HepG2 (cell line): ENCODE data around the gene ABL2. TPM values are rescaled to one million over a fixed set of nuclear protein-coding genes. Genes with fewer than 3 reads are reported as not detected.

Experiments
- GFI1 ChIP-seq: sonication (generic); formaldehyde crosslinking; IDR thresholded peaks from 2 replicates; pipeline ENCODE4 v1.5.0; 2020; ENCODE audit warnings: missing genetic modification reagents, mild to moderate bottlenecking, borderline replicate concordance
- MED1 ChIP-seq: sonication (generic); formaldehyde crosslinking; IDR thresholded peaks from 2 replicates; pipeline ENCODE4 v1.4.0; 2020; ENCODE audit warnings: missing genetic modification reagents
- MNT ChIP-seq: fragments of 450-650 bp; IDR thresholded peaks from 2 replicates; pipeline ENCODE4 v1.6.1; 2016
- MTERF4 ChIP-seq: sonication (generic); formaldehyde crosslinking; IDR thresholded peaks from 2 replicates; pipeline ENCODE4 v1.8.0; 2023; ENCODE audit warnings: mild to moderate bottlenecking, missing genetic modification reagents
- NCOR1 ChIP-seq: fragments of 200-600 bp; sonication (generic); IDR thresholded peaks from 2 replicates; pipeline ENCODE4 v1.7.0; 2017; ENCODE audit warnings: antibody characterized with exemption, low read length, borderline replicate concordance
- POLR2G ChIP-seq: fragments of 200-400 bp; formaldehyde crosslinking; IDR thresholded peaks from 2 replicates; pipeline ENCODE4 v1.6.1; 2018; ENCODE audit warnings: mild to moderate bottlenecking, low read depth, low read length, moderate library complexity
- REPIN1 ChIP-seq: sonication (generic); formaldehyde crosslinking; IDR thresholded peaks from 2 replicates; pipeline ENCODE4 v1.8.0; 2022; ENCODE audit warnings: missing genetic modification reagents, low read depth, mild to moderate bottlenecking, borderline replicate concordance
- RXRB ChIP-seq: IDR thresholded peaks from 2 replicates; pipeline ENCODE4 v1.6.1; 2016; ENCODE audit warnings: borderline replicate concordance, missing genetic modification reagents, missing compliant biosample characterization
- TEAD3 ChIP-seq: optimal IDR thresholded peaks from 2 replicates; pipeline ENCODE3; 2016; ENCODE audit warnings: borderline replicate concordance
- U2AF1 ChIP-seq: fragments of 200-400 bp; formaldehyde crosslinking; optimal IDR thresholded peaks from 2 replicates; pipeline ENCODE3; 2017; ENCODE audit warnings: mild to moderate bottlenecking, low read depth, low read length
- ZBTB49 ChIP-seq: sonication (generic); formaldehyde crosslinking; IDR thresholded peaks from 2 replicates; pipeline ENCODE4 v1.4.0; 2020; ENCODE audit warnings: missing genetic modification reagents, borderline replicate concordance
- ZNF24 ChIP-seq: fragments of 450-650 bp; IDR thresholded peaks from 2 replicates; pipeline ENCODE4 v1.6.1; 2017; ENCODE audit warnings: antibody characterized with exemption, mild to moderate bottlenecking
- ZNF253 ChIP-seq: sonication (generic); formaldehyde crosslinking; IDR thresholded peaks from 2 replicates; pipeline ENCODE4 v1.8.0; 2022; ENCODE audit warnings: mild to moderate bottlenecking, missing genetic modification reagents, borderline replicate concordance
- ZNF335 ChIP-seq: sonication (generic); formaldehyde crosslinking; IDR thresholded peaks from 2 replicates; pipeline ENCODE4 v1.4.0; 2020; ENCODE audit warnings: missing genetic modification reagents
- ZNF629 ChIP-seq: sonication (generic); formaldehyde crosslinking; conservative IDR thresholded peaks from 2 replicates; pipeline ENCODE4 v1.5.0; 2020; ENCODE audit warnings: missing genetic modification reagents
- ZSCAN29 ChIP-seq: sonication (generic); formaldehyde crosslinking; conservative IDR thresholded peaks from 2 replicates; pipeline ENCODE4 v1.4.0; 2020; ENCODE audit warnings: mild to moderate bottlenecking, missing genetic modification reagents
- ZSCAN31 ChIP-seq: sonication (generic); formaldehyde crosslinking; IDR thresholded peaks from 2 replicates; pipeline ENCODE4 v1.5.0; 2020; ENCODE audit warnings: low read depth, mild to moderate bottlenecking, missing genetic modification reagents
- polyA plus RNA-seq, 8 experiments: library from polyadenylated mRNA; depleted of rRNA in 3 of 8; stranded (reverse) in 7 of 8; unstranded in 1 of 8; fragments of >200 nt; fragmentation: Illumina TruSeq in 4 of 8; extraction: Trizol in 4 of 8; gene quantifications; 2 replicates each; pipeline versions ENCODE4 v1.2.1 to v1.2.3, GENCODE V29; 2011 to 2016; ENCODE audit warnings: low read depth in 4 of 8, missing spikeins in 1 of 8, mixed read lengths in 1 of 8; ENCODE audit not compliant: insufficient read depth in 1 of 8
- total RNA-seq, 5 experiments: library from RNA; depleted of rRNA; stranded (reverse); fragments of >200 nt; fragmentation: Illumina TruSeq; extraction: Trizol; gene quantifications; 2 replicates each; pipeline ENCODE4 v1.2.3, GENCODE V29; 2016; ENCODE audit warnings: low read depth in 1 of 5
- TF ChIP-seq, protein P1 (sequence below): sonication (generic); formaldehyde crosslinking; IDR thresholded peaks from 2 replicates; pipeline ENCODE4 v1.4.0; 2020; ENCODE audit warnings: mild to moderate bottlenecking, missing genetic modification reagents
- TF ChIP-seq, protein P2 (sequence below): sonication (generic); formaldehyde crosslinking; IDR thresholded peaks from 2 replicates; pipeline ENCODE4 v1.4.0; 2020; ENCODE audit warnings: missing genetic modification reagents, borderline replicate concordance

Gene ABL2
- total and polyA plus RNA-seq, 2 of the 13 experiments (the other 11 are each of a cell fraction or from before 2014, with no cell fraction given), result 5.8 to 6.0 TPM

DNA sequence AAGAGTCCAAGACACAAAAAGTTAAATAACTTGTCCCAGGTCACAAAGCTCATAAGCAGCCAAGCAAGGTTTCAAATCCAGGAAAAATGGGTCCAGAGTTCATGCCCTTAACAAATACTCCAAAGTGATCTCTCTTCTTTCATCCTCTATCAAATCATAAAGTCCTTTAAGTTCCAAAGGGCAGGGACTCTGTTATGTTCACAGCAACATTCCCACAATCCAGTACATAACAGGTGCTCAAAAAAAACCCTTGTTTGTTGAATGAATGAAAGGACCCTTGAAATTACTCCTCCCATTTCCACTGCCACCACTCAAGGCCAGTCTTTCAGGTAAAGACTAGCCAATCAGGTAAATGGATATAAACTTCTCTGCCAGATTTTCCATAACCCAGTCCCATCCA lies 2.7 kb downstream of the ABL2 start (continued):
- TF ChIP-seq MNT (no peak), ZNF24 (peak; percentile 65; the same call in 1 of the 2 replicates), MED1 (CRISPR knock-in tag) (peak; percentile 57), GFI1 (CRISPR knock-in tag) (no peak), MTERF4 (CRISPR knock-in tag) (no peak), TEAD3 (CRISPR knock-in tag) (peak; percentile 49), NCOR1 (peak; percentile 87), ZNF253 (no peak), ZSCAN31 (CRISPR knock-in tag) (no peak), ZBTB49 (CRISPR knock-in tag) (no peak), RXRB (CRISPR knock-in tag) (0 out of 2 replicates have a peak, but pooled peaks have one; percentile 29), ZSCAN29 (CRISPR knock-in tag) (no peak), U2AF1 (no peak), ZNF629 (peak; percentile 45), POLR2G (no peak), ZNF335 (CRISPR knock-in tag) (no peak), REPIN1 (no peak)
- TF ChIP-seq, protein P1, sequence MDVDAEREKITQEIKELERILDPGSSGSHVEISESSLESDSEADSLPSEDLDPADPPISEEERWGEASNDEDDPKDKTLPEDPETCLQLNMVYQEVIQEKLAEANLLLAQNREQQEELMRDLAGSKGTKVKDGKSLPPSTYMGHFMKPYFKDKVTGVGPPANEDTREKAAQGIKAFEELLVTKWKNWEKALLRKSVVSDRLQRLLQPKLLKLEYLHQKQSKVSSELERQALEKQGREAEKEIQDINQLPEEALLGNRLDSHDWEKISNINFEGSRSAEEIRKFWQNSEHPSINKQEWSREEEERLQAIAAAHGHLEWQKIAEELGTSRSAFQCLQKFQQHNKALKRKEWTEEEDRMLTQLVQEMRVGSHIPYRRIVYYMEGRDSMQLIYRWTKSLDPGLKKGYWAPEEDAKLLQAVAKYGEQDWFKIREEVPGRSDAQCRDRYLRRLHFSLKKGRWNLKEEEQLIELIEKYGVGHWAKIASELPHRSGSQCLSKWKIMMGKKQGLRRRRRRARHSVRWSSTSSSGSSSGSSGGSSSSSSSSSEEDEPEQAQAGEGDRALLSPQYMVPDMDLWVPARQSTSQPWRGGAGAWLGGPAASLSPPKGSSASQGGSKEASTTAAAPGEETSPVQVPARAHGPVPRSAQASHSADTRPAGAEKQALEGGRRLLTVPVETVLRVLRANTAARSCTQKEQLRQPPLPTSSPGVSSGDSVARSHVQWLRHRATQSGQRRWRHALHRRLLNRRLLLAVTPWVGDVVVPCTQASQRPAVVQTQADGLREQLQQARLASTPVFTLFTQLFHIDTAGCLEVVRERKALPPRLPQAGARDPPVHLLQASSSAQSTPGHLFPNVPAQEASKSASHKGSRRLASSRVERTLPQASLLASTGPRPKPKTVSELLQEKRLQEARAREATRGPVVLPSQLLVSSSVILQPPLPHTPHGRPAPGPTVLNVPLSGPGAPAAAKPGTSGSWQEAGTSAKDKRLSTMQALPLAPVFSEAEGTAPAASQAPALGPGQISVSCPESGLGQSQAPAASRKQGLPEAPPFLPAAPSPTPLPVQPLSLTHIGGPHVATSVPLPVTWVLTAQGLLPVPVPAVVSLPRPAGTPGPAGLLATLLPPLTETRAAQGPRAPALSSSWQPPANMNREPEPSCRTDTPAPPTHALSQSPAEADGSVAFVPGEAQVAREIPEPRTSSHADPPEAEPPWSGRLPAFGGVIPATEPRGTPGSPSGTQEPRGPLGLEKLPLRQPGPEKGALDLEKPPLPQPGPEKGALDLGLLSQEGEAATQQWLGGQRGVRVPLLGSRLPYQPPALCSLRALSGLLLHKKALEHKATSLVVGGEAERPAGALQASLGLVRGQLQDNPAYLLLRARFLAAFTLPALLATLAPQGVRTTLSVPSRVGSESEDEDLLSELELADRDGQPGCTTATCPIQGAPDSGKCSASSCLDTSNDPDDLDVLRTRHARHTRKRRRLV (CRISPR knock-in tag), result no peak
- TF ChIP-seq, protein P2, sequence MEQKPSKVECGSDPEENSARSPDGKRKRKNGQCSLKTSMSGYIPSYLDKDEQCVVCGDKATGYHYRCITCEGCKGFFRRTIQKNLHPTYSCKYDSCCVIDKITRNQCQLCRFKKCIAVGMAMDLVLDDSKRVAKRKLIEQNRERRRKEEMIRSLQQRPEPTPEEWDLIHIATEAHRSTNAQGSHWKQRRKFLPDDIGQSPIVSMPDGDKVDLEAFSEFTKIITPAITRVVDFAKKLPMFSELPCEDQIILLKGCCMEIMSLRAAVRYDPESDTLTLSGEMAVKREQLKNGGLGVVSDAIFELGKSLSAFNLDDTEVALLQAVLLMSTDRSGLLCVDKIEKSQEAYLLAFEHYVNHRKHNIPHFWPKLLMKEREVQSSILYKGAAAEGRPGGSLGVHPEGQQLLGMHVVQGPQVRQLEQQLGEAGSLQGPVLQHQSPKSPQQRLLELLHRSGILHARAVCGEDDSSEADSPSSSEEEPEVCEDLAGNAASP, result peak; percentile 50; the same call in 1 of the 2 replicates
